ENCODE results near the gene SGSH. TPM values are rescaled to one million over a fixed set of nuclear protein-coding genes. Genes with fewer than 3 reads are reported as not detected.

The SGSH gene
- total RNA-seq, 4 donors from 2014 or later = 15.7 to 34.7 (median 24.7) TPM

DNA sequence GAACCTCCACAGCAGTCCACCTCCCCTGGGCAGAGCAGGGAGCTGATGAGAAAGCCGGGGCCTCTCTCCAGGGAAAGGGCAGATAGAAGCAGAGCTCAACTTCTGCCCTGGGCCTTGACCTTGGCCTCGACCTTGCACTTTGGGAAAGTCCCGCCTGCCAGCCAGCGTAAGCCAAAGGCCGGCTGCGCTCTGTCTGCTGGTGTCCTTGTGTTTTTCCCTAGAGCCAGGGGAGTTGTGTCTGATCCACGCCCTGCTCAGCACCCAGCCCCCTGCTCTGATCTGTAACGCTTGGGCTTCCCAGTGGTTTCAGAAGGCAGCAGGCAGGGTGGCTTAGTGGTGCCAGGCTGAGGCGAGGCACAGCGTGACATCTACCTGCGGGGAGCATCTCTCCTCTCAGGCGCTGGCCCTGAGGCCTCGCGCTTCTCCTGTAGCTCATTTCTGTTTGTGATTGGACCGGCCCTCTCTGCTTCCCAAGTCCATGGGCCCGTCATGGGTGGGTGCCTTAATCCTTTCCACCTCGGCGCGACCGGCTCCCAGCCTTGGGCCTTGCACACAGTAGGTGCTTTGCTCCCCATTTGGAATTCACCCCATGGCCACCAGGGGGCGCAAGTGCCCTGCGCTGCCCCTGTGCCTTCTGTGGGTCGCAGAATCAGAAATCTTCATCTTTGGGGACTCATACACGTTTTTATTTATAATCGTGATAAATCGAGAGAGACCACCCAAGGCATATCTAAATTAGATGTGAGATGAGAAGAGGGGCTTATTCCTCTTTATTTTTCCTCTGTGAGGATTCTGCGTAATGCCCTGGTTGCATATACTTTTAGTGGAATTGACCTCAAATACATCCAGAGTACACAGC is 24.2 kb downstream of the SGSH start:
- TF ChIP-seq, protein P1, sequence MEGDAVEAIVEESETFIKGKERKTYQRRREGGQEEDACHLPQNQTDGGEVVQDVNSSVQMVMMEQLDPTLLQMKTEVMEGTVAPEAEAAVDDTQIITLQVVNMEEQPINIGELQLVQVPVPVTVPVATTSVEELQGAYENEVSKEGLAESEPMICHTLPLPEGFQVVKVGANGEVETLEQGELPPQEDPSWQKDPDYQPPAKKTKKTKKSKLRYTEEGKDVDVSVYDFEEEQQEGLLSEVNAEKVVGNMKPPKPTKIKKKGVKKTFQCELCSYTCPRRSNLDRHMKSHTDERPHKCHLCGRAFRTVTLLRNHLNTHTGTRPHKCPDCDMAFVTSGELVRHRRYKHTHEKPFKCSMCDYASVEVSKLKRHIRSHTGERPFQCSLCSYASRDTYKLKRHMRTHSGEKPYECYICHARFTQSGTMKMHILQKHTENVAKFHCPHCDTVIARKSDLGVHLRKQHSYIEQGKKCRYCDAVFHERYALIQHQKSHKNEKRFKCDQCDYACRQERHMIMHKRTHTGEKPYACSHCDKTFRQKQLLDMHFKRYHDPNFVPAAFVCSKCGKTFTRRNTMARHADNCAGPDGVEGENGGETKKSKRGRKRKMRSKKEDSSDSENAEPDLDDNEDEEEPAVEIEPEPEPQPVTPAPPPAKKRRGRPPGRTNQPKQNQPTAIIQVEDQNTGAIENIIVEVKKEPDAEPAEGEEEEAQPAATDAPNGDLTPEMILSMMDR (IDR thresholded peaks at IDR 0.05; ENCODE audit: low read depth) = no peak

DNA sequence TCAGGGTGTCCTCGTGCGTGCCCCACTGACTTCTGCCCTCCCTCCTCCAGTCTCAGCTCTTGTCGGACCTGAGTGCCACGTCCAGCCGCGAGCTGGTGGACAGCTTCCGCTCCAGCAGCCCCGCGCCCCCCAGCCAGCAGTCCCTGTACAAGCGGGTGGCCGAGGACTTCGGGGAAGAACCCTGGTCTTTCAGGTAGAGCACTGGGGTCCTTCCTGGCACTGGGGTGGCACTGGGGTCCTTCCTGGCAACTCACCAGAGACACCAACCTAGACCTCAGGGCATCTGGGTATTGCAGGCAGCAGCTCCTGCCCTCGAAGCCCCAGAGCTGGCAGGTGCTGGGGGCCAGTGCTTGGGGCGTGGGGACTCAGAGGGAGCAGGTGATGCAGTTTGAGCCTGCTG is 25.0 kb downstream of the SGSH start:
- TF ChIP-seq, protein P1 (IDR thresholded peaks at IDR 0.05; ENCODE audit: low read depth) = no peak

DNA sequence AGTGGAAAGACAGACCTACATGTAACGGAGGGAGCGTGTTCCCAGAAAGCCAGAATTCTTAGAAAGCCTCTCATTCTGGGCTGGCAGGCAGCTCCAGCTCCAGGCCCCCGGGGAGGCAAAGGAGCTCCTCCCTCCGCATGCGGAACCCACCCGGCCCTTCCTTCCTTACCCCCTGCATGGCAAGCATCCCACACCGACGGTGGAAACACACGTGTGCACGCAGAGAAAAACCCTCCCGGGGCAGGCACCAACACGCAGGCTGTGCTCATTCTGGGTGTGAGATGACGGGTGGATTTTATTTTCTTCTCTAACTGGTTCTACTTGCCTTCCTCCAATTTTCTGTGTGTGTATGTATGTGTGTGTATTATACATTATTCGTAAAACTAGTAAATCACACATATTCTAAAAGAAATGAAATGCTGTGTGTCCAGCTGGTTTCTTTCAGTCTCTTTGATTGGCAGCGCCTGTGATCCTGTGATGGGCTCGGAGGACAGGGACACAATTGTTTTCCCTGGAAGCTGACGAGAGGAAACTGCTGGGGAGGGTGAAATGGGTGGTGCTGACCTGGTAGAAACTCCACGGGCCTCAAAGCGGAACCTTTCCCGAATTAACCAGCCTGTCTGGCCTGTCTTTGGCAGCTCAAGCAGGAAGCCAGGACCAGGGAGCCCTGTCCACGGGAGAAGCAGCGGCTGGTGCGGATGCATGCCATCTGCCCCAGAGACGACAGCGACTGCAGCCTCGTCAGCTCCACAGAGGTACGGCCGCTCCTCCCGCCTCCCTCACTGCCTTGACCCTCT is 28.1 kb downstream of the SGSH start:
- TF ChIP-seq, protein P1 (IDR thresholded peaks at IDR 0.05; ENCODE audit: low read depth) = no peak

DNA sequence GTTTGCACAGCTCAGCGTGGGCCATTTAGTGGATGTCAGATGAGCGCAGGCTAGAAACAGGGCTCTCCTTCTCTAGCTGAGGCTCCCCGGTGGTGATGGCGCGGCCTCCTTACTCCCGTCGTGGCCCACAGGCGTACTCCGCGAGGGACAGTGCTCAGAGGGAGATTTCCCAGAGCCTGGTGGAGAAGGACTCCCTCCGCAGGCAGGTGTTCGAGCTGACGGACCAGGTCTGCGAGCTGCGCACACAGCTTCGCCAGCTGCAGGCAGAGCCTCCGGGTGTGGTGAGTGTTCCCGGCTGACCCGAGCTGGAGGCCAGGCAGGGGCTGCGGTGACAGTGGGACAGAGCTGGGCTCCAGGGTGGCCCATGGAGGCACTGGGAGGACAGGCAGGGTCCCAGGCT is 28.9 kb downstream of the SGSH start:
- TF ChIP-seq, protein P1 (IDR thresholded peaks at IDR 0.05; ENCODE audit: low read depth) = no peak

DNA sequence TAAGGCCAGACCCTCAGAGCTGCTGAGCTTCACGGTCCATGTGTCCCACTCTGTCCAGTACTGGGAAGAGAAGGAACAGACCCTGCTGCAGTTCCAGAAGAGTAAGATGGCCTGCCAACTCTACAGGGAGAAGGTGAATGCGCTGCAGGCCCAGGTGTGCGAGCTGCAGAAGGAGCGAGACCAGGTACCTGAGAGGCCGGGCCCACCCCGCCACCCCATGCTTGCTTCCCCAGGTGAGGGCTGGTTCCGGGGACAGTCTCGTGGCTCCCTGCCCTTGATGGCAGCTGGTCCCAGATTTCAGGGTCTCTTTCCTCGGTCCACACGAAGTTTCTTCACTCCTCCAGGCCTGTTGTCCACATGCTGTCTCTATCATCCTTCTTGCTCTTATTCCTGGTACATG is 29.4 kb downstream of the SGSH start:
- TF ChIP-seq, protein P1 (IDR thresholded peaks at IDR 0.05; ENCODE audit: low read depth) = no peak

DNA sequence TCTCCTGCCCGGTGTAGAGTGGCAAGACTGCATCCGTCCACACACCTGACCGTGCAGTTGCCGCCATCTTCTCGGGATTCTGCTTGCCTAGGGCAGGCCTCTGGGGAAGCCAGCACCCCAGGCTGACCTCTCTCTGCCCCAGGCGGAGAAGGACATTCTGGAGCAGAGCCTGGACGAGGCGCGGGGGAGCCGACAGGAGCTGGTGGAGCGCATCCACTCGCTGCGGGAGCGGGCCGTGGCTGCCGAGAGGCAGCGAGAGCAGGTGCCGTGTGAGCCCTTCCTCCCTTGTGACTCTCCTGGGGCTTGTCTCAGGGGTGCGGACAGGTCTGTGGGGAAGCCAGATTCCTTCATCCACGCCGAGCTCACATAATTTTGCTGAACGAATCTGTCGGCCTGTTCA is 30.5 kb downstream of the SGSH start:
- TF ChIP-seq, protein P1 (IDR thresholded peaks at IDR 0.05; ENCODE audit: low read depth) = no peak

DNA sequence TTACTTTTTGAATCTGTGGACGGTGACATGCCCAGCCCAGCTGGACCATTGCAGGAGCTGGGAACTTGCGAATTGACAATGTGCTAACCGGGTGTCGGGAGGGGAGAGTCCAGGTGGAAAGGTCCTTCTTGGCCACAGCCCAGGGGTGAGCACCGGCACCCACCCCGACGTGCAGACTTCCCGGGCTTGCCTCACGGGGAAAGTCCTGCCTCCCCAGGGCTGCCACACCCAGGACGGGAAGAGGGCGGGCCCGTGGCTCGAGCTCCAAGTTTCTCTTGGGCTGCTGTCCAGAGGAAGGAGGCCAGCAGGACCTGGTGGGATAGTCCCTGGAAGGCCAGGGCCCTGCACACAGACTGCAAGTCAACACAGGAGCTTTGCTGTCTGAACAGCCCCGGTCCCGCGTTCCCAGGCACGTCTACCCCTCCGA is 32.6 kb downstream of the SGSH start:
- TF ChIP-seq, protein P1 (IDR thresholded peaks at IDR 0.05; ENCODE audit: low read depth) = no peak

All from subcutaneous adipose tissue (tissue), 4 donors.